ENCODE measurements around the gene OR2V2.
"Not testable (repeated sequence)": the region's sequence is repeated elsewhere in the genome, so short reads cannot be mapped to it uniquely, and the experiment has no call there.

OR2V2 gene

GRCh38 chr5:181170237-181170825 lies 22.9 kb downstream of the OR2V2 start:
- no peak for ATAC-seq

GRCh38 chr5:181170996-181171395 lies 23.6 kb downstream of the OR2V2 start:
- ATAC-seq = no peak

- no peak for ATAC-seq
These were observed 24.4 kb downstream of the OR2V2 start for GRCh38 chr5:181171782-181172181.

GRCh38 chr5:181173027-181173419 lies 25.6 kb downstream of the OR2V2 start:
- peak in 1 of 2 donors; percentile 12 for ATAC-seq

GRCh38 chr5:181173420-181174342 lies 26.3 kb downstream of the OR2V2 start:
- peak; percentile 72 for ATAC-seq

- ATAC-seq = no peak
These were observed 29.0 kb downstream of the OR2V2 start for GRCh38 chr5:181176254-181176952.

- ATAC-seq = not testable (repeated sequence)
These were observed 30.2 kb downstream of the OR2V2 start for GRCh38 chr5:181177559-181177958.

GRCh38 chr5:181181650-181182565 lies 34.5 kb downstream of the OR2V2 start:
- ATAC-seq = peak; percentile 67 to 80

- ATAC-seq = no peak
These were observed 35.3 kb downstream of the OR2V2 start for GRCh38 chr5:181182651-181183050.

GRCh38 chr5:181184845-181185216 lies 37.4 kb downstream of the OR2V2 start:
- ATAC-seq = no peak

GRCh38 chr5:181185560-181185959 lies 38.2 kb downstream of the OR2V2 start:
- ATAC-seq = no peak

- ATAC-seq = no peak
These were observed 38.6 kb downstream of the OR2V2 start for GRCh38 chr5:181186022-181186421.

- no peak for ATAC-seq
These were observed 39.7 kb downstream of the OR2V2 start for GRCh38 chr5:181186986-181187499.

GRCh38 chr5:181187500-181188213 lies 40.3 kb downstream of the OR2V2 start:
- no peak for ATAC-seq

- no peak for ATAC-seq
These were observed 41.4 kb downstream of the OR2V2 start for GRCh38 chr5:181188700-181189362.

- ATAC-seq = peak; percentile 27 to 32
These were observed 42.1 kb downstream of the OR2V2 start for GRCh38 chr5:181189363-181189961.

- no peak for ATAC-seq
These were observed 42.8 kb downstream of the OR2V2 start for GRCh38 chr5:181189962-181190710.

- ATAC-seq = peak; percentile 5 to 8
These were observed 43.5 kb downstream of the OR2V2 start for GRCh38 chr5:181190711-181191525.

Measured in activated CD4-positive, CD25-positive, alpha-beta regulatory T cell treated with anti-CD3 and anti-CD28 coated beads, Interleukin-2, amount 50 U/mL, for 24 hours (primary cell).